Measurements from ENCODE around the gene OFD1. TPM values are rescaled to one million over a fixed set of nuclear protein-coding genes. Genes with fewer than 3 reads are reported as not detected.

The OFD1 gene
- total RNA-seq, 2 donors from 2014 or later = 7.7 to 8.1 TPM

DNA sequence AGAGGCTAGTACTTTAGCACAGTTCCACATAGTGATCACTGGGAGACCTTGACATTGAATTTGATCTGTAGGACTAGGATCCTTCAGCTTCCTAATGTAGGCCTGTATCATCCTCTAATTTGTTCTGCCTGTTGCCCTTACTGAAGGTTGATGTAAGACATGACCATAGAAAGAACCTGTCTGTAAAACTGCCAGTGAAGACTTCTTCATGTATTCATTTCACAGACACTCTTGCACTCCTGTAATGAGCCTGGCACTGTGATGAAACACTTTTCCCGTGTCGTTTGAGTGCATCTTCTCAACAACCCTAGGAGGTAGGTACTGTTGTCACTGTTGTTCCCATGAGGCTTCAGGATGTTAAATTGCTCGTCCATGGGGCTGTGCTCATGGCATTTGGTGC lies 31.0 kb upstream of the OFD1 start:
- Histone ChIP-seq H3K27ac (no peak overlapping the region), H3K9me3 (no peaks in the 10 kb centered on the region), H3K4me3 (no peak overlapping the region), H3K36me3 (no peaks in the 10 kb centered on the region), H3K4me1 (peaks cover 0 to 14% of the 10 kb centered on the region in 2 donors), H3K27me3 (no peaks in the 10 kb centered on the region)
- TF ChIP-seq, protein P1, sequence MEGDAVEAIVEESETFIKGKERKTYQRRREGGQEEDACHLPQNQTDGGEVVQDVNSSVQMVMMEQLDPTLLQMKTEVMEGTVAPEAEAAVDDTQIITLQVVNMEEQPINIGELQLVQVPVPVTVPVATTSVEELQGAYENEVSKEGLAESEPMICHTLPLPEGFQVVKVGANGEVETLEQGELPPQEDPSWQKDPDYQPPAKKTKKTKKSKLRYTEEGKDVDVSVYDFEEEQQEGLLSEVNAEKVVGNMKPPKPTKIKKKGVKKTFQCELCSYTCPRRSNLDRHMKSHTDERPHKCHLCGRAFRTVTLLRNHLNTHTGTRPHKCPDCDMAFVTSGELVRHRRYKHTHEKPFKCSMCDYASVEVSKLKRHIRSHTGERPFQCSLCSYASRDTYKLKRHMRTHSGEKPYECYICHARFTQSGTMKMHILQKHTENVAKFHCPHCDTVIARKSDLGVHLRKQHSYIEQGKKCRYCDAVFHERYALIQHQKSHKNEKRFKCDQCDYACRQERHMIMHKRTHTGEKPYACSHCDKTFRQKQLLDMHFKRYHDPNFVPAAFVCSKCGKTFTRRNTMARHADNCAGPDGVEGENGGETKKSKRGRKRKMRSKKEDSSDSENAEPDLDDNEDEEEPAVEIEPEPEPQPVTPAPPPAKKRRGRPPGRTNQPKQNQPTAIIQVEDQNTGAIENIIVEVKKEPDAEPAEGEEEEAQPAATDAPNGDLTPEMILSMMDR (IDR thresholded peaks at IDR 0.05) = no peak
- no peak for DNase-seq (ENCODE audit: low spot score)

DNA sequence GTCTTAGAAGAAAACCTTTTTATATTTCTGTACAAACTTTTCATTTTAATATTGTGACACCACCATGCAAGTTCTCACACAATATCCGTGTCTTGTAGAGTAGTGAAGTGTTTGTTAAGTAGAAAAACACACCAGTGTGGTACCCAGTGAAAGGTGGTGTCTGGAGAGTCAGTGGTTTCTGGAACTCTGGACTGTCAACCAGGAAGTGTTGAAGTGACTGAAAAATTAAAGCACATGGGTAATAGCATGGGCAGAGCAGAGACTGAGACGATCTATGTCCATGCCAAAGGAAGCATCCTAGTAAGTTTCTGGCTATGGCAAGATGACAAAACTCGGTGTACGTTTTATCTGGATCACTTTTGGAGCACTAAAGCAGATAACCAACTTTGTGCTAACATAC lies 23.4 kb upstream of the OFD1 start:
- Histone ChIP-seq H3K27ac (no peak overlapping the region), H3K9me3 (no peaks in the 10 kb centered on the region), H3K4me3 (no peak overlapping the region), H3K27me3 (no peaks in the 10 kb centered on the region), H3K4me1 (no peaks in the 10 kb centered on the region), H3K36me3 (peaks cover 31% of the 10 kb centered on the region)
- no peak for DNase-seq (ENCODE audit: low spot score)
- TF ChIP-seq, protein P1 (IDR thresholded peaks at IDR 0.05) = no peak

DNA sequence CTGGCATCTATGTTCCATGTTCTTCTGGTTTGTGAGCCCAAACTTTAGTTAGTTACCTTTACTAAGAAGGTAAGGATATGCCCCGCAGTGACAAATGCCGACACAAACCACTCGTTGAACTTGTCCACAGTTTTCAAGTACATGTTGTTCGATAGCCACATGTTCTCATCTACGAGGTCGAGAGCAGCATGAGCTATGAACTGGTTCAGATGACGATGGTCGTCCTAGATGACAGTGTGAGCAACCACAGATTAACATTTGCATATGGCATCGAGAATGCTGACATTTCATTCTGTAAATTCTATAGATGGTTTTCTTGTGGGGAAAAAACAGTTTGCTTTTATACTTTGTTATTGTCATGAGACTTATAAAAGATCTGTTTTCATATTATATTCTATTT lies 18.1 kb upstream of the OFD1 start:
- H3K27ac ChIP-seq = no peak overlapping the region
- H3K9me3 ChIP-seq = no peaks in the 10 kb centered on the region
- no peak overlapping the region for H3K4me3 ChIP-seq
- H3K4me1 ChIP-seq = peaks cover 0 to 10% of the 10 kb centered on the region in 2 donors
- no peak for DNase-seq (ENCODE audit: low spot score)
- no peaks in the 10 kb centered on the region for H3K27me3 ChIP-seq
- TF ChIP-seq, protein P1 (IDR thresholded peaks at IDR 0.05) = no peak
- peaks cover 39% of the 10 kb centered on the region for H3K36me3 ChIP-seq

DNA sequence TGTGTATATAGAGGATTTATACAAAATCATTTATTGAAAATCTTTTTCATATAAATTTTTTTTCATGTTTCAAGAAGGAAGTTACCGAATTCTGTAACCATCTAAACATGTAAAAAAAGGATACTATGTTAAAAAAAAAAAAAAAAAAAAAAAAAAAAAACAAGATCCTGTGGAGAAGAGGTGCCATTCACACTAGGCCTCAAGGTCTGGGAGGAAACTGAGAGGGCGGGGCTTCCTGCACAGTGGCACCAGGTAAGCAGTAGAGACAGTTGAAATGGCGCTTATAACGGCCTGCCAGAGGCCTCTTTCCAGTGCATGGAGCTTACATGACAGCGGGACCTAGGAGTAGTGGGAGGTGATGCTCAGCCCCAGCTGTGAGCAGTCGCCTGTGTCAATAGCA lies 17.6 kb upstream of the OFD1 start:
- no peaks in the 10 kb centered on the region for H3K9me3 ChIP-seq
- TF ChIP-seq, protein P1 (IDR thresholded peaks at IDR 0.05) = no peak
- H3K4me3 ChIP-seq = no peak overlapping the region
- peaks cover 36% of the 10 kb centered on the region for H3K36me3 ChIP-seq
- no peak overlapping the region for H3K27ac ChIP-seq
- peaks cover 0 to 13% of the 10 kb centered on the region in 2 donors for H3K4me1 ChIP-seq
- no peaks in the 10 kb centered on the region for H3K27me3 ChIP-seq
- no peak for DNase-seq (ENCODE audit: low spot score)

DNA sequence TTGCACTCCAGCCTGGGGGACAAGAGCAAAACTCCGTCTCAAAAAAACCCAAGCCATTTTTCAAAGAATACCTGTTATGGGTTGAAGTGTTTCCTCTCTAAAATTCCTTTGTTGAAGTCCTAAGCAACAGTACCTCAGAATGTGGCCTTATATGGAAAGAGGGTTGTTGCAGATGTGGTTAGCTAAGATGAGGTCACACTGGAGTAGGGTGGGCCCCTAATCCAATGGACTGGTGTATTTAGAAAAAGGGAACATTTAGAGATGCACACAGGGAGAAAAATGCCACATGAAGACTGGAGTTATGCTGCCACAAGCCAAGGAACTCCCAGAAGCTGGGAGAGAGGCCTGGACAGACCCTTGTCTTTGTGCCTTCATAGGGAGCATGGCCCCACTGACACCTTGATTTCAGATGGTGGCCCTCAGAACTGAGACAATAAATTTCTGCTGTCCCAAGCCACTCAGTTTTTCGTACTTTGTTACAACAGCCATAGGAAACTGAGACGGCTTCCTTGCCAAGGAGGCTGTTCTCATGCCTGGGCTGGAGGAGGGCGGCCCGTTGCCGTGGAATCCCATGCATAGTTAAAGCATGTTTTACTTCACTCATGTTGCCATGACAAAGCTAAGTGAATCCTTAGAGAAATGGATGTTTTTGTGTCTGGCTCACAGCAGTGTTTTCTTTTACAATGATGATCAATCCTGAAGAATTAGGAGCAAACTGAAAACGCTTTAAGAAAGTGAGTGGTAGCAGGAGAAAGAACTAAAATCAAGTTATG lies 16.7 kb upstream of the OFD1 start:
- no peak for DNase-seq (ENCODE audit: low spot score)
- peak overlapping the region in 1 of 2 donors; percentile 42 for H3K27ac ChIP-seq
- no peaks in the 10 kb centered on the region for H3K9me3 ChIP-seq
- no peak overlapping the region for H3K4me3 ChIP-seq
- no peaks in the 10 kb centered on the region for H3K27me3 ChIP-seq
- H3K4me1 ChIP-seq = peaks cover 0 to 13% of the 10 kb centered on the region in 2 donors
- H3K36me3 ChIP-seq = peaks cover 28% of the 10 kb centered on the region
- TF ChIP-seq, protein P1 (IDR thresholded peaks at IDR 0.05) = no peak

Data from right atrium auricular region (tissue), 2 donors.